DOHH2 (cell line): Measurements from ENCODE around the gene KLHL14.

Source experiments
- CTCF ChIP-seq: fragments of 200-600 bp; sonication (generic); IDR thresholded peaks from one replicate; pipeline ENCODE4 v1.5.1; 2014; ENCODE audit warnings: antibody characterized with exemption, mild to moderate bottlenecking, low read depth, low read length; ENCODE audit not compliant: poor library complexity, severe bottlenecking
- EZH2phosphoT487 ChIP-seq: fragments of 200-600 bp; sonication (generic); IDR thresholded peaks from 2 replicates; pipeline ENCODE4 v1.6.1; 2017; ENCODE audit warnings: borderline replicate concordance, mild to moderate bottlenecking, antibody characterized with exemption, low read length, moderate library complexity, mixed read lengths

- TF ChIP-seq CTCF (no peak), EZH2phosphoT487 (no peak)
Measured at GRCh38 chr18:32760391-32760790, 12.4 kb downstream of the KLHL14 start.
